ENCODE results near the gene DAPK2.

DNA sequence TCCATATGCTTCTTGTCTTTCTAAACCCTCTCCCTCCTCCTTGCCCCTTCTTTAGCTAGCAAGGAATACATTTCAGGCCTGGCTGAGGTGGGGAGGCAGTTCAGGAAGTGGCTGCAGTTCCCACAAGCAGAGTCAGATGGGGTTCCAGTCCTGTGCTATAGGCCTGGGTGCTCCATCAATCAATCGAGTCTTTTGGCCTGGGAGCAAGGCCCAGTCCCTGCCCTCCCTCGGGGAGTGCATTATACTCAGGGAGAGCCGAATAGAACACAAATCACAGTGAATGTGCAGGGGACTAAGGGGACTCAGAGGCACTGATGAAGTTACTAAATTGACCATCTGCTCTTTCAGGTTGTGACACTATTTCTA is 154.5 kb downstream of the DAPK2 start:
- TF ChIP-seq EP300 (IDR thresholded peaks at IDR 0.05; ENCODE audit: low read depth in 2 of 2, low read length in 2 of 2) (no peak), EP300 (CRISPR knock-in tag; IDR thresholded peaks at IDR 0.05; ENCODE audit: borderline replicate concordance) (no peak), ZNF747 (CRISPR knock-in tag; IDR thresholded peaks at IDR 0.05; ENCODE audit: borderline replicate concordance) (no peak), PTBP1 (IDR thresholded peaks at IDR 0.05; ENCODE audit: low read depth, low read length, poor library complexity, severe bottlenecking) (no peak)
- TF ChIP-seq, protein P1, sequence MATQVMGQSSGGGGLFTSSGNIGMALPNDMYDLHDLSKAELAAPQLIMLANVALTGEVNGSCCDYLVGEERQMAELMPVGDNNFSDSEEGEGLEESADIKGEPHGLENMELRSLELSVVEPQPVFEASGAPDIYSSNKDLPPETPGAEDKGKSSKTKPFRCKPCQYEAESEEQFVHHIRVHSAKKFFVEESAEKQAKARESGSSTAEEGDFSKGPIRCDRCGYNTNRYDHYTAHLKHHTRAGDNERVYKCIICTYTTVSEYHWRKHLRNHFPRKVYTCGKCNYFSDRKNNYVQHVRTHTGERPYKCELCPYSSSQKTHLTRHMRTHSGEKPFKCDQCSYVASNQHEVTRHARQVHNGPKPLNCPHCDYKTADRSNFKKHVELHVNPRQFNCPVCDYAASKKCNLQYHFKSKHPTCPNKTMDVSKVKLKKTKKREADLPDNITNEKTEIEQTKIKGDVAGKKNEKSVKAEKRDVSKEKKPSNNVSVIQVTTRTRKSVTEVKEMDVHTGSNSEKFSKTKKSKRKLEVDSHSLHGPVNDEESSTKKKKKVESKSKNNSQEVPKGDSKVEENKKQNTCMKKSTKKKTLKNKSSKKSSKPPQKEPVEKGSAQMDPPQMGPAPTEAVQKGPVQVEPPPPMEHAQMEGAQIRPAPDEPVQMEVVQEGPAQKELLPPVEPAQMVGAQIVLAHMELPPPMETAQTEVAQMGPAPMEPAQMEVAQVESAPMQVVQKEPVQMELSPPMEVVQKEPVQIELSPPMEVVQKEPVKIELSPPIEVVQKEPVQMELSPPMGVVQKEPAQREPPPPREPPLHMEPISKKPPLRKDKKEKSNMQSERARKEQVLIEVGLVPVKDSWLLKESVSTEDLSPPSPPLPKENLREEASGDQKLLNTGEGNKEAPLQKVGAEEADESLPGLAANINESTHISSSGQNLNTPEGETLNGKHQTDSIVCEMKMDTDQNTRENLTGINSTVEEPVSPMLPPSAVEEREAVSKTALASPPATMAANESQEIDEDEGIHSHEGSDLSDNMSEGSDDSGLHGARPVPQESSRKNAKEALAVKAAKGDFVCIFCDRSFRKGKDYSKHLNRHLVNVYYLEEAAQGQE (IDR thresholded peaks at IDR 0.05; ENCODE audit: borderline replicate concordance in 1 of 2, low read depth in 1 of 2, low read length in 2 of 2): no peak

Data from HepG2 (cell line).